SK-N-SH (cell line): Measurements from ENCODE around the gene ACVR1B. TPM values are rescaled to one million over a fixed set of nuclear protein-coding genes. Genes with fewer than 3 reads are reported as not detected.

Experiments
- CTCF ChIA-PET: fragments of 300-600, 350-600 bp; formaldehyde crosslinking; extraction: SDS; loops from one replicate; lab custom pipeline; 2021; lab: Yijun Ruan, JAX
- POLR2A ChIA-PET: fragments of 350-600 bp; sonication (Branson Sonifier 250); formaldehyde crosslinking; extraction: SDS; loops from one replicate; lab custom pipeline; 2020; ENCODE audit warnings: antibody characterized with exemption, inconsistent platforms; lab: Yijun Ruan, JAX
- DNase-seq: peaks from one replicate; pipeline ENCODE4 v3.0.0; 2012
- H2AFZ ChIP-seq: fragments of 200-600 bp; sonication (generic); 2 replicates; pipeline ENCODE4 v1.8.1; 2016; ENCODE audit warnings: antibody characterized with exemption, mild to moderate bottlenecking, low read depth
- H3F3A ChIP-seq: fragments of 200-600 bp; sonication (generic); replicated peaks from 2 replicates; pipeline ENCODE3; 2016; ENCODE audit warnings: antibody characterized with exemption, mild to moderate bottlenecking; ENCODE audit not compliant: insufficient read depth
- H3K27ac ChIP-seq, 2 experiments: fragments of 200-500 bp in 1 of 2; fragments of 200-600 bp in 1 of 2; sonication (Bioruptor generic) in 1 of 2; sonication (generic), shearing (Covaris generic) in 1 of 2; 2 replicates each; pipeline versions ENCODE4 v1.5.1 to v1.6.1; 2014 to 2016; ENCODE audit warnings: low read depth in 2 of 2, inconsistent platforms in 1 of 2, low read length in 1 of 2, mild to moderate bottlenecking in 1 of 2, mixed read lengths in 1 of 2
- H3K27me3 ChIP-seq: fragments of 200-600 bp; sonication (generic), shearing (Covaris generic); 2 replicates; pipeline ENCODE4 v1.6.1; 2016; ENCODE audit warnings: mixed run types; ENCODE audit not compliant: insufficient read depth
- H3K36me3 ChIP-seq, 2 experiments: fragments of 200-500 bp in 1 of 2; fragments of 200-600 bp in 1 of 2; sonication (Bioruptor generic) in 1 of 2; sonication (generic) in 1 of 2; replicated peaks in 1 of 2; 2 replicates each; pipeline versions ENCODE3 to v1.5.1; 2014 to 2016; ENCODE audit warnings: low read length in 1 of 2, mild to moderate bottlenecking in 1 of 2; ENCODE audit not compliant: insufficient read depth in 2 of 2, control insufficient read depth in 1 of 2
- H3K4me1 ChIP-seq, 2 experiments: fragments of 200-500 bp in 1 of 2; fragments of 200-600 bp in 1 of 2; sonication (Bioruptor generic) in 1 of 2; sonication (generic), shearing (Covaris generic) in 1 of 2; 2 replicates each; pipeline versions ENCODE4 v1.5.1 to v1.6.1; 2014 to 2016; ENCODE audit warnings: low read depth in 1 of 2, low read length in 1 of 2, mixed run types in 1 of 2; ENCODE audit not compliant: insufficient read depth in 2 of 2, control insufficient read depth in 1 of 2
- H3K4me2 ChIP-seq: fragments of 200-600 bp; sonication (generic), shearing (Covaris generic); 2 replicates; pipeline ENCODE4 v1.6.1; 2017; ENCODE audit warnings: mixed run types
- H3K4me3 ChIP-seq, 2 experiments: fragments of 200-500 bp in 1 of 2; fragments of 200-600 bp in 1 of 2; sonication (Bioruptor generic) in 1 of 2; sonication (generic), shearing (Covaris generic) in 1 of 2; 2 replicates each; pipeline versions ENCODE4 v1.5.1 to v1.8.1; 2014 to 2016; ENCODE audit warnings: low read depth in 2 of 2, inconsistent platforms in 1 of 2, low read length in 1 of 2, mild to moderate bottlenecking in 1 of 2, mixed read lengths in 1 of 2, moderate library complexity in 1 of 2
- H3K79me2 ChIP-seq: fragments of 200-600 bp; sonication (generic); 2 replicates; pipeline ENCODE4 v1.8.1; 2017; ENCODE audit warnings: mild to moderate bottlenecking; ENCODE audit not compliant: insufficient read depth
- H3K9ac ChIP-seq: fragments of 200-600 bp; sonication (generic); 2 replicates; pipeline ENCODE4 v1.6.1; 2017; ENCODE audit warnings: mixed run types
- H3K9me2 ChIP-seq: fragments of 200-600 bp; sonication (generic); 2 replicates; pipeline ENCODE4 v1.6.1; 2017; ENCODE audit warnings: mixed run types
- H3K9me3 ChIP-seq: fragments of 200-600 bp; sonication (generic); 2 replicates; pipeline ENCODE4 v1.6.1; 2017; ENCODE audit warnings: mixed run types, mild to moderate bottlenecking, moderate library complexity
- H4K20me1 ChIP-seq: fragments of 200-600 bp; sonication (generic); 2 replicates; pipeline ENCODE4 v1.6.1; 2017; ENCODE audit warnings: mild to moderate bottlenecking, mixed run types; ENCODE audit not compliant: insufficient read depth
- EP300 ChIP-seq, 2 experiments: IDR thresholded peaks; 2 replicates each; pipeline versions ENCODE4 v1.4.0 to v1.6.1; 2012; ENCODE audit warnings: borderline replicate concordance in 1 of 2, low read depth in 1 of 2, low read length in 1 of 2
- EZH2phosphoT487 ChIP-seq: fragments of 200-600 bp; sonication (generic); IDR thresholded peaks from 2 replicates; pipeline ENCODE4 v1.6.1; 2017; ENCODE audit warnings: low read depth, mixed run types, mild to moderate bottlenecking, antibody characterized with exemption, moderate library complexity, borderline replicate concordance
- FOXJ3 ChIP-seq: sonication (generic); formaldehyde crosslinking; IDR thresholded peaks from 2 replicates; pipeline ENCODE4 v1.5.1; 2020; ENCODE audit warnings: mild to moderate bottlenecking, missing genetic modification reagents
- FOXM1 ChIP-seq: IDR thresholded peaks from 2 replicates; pipeline ENCODE4 v1.4.0; 2012; ENCODE audit warnings: low read depth, mild to moderate bottlenecking
- GABPA ChIP-seq: IDR thresholded peaks from 2 replicates; pipeline ENCODE4 v1.4.0; 2012; ENCODE audit warnings: low read depth, mild to moderate bottlenecking
- GATA2 ChIP-seq: sonication (generic); formaldehyde crosslinking; IDR thresholded peaks from 2 replicates; pipeline ENCODE4 v1.5.0; 2020; ENCODE audit warnings: mild to moderate bottlenecking, missing genetic modification reagents
- IRF3 ChIP-seq: fragments of 150-350 bp; IDR thresholded peaks from 2 replicates; pipeline ENCODE4 v1.6.1; 2016; ENCODE audit warnings: mild to moderate bottlenecking, low read depth, low read length
- JUND ChIP-seq: IDR thresholded peaks from 2 replicates; pipeline ENCODE4 v1.4.0; 2012
- MEF2A ChIP-seq: IDR thresholded peaks from 2 replicates; pipeline ENCODE4 v1.4.0; 2012; ENCODE audit warnings: low read depth, borderline replicate concordance
- MXI1 ChIP-seq: IDR thresholded peaks from 2 replicates; pipeline ENCODE4 v1.6.1; 2012; ENCODE audit warnings: mild to moderate bottlenecking, low read depth, low read length, improper control_type of control experiment
- NFIC ChIP-seq: IDR thresholded peaks from 2 replicates; pipeline ENCODE4 v1.4.0; 2012; ENCODE audit warnings: borderline replicate concordance
- NRF1 ChIP-seq: IDR thresholded peaks from 2 replicates; pipeline ENCODE4 v1.6.1; 2012; ENCODE audit warnings: low read depth, mild to moderate bottlenecking, low read length
- RAD21 ChIP-seq: IDR thresholded peaks from 2 replicates; pipeline ENCODE4 v1.6.1; 2012; ENCODE audit warnings: mild to moderate bottlenecking, low read length
- RCOR1 ChIP-seq: fragments of 150-350 bp; IDR thresholded peaks from 2 replicates; pipeline ENCODE4 v1.6.1; 2017; ENCODE audit warnings: antibody characterized with exemption, low read length
- REST ChIP-seq: IDR thresholded peaks from 2 replicates; pipeline ENCODE4 v1.6.1; 2012; ENCODE audit warnings: mild to moderate bottlenecking, low read depth, low read length, moderate library complexity
- RFX5 ChIP-seq: IDR thresholded peaks from 2 replicates; pipeline ENCODE4 v1.6.1; 2012; ENCODE audit warnings: mild to moderate bottlenecking, improper control_type of control experiment, low read length
- RXRA ChIP-seq: IDR thresholded peaks from 2 replicates; pipeline ENCODE4 v1.4.0; 2012; ENCODE audit warnings: low read depth, mild to moderate bottlenecking, borderline replicate concordance
- TAF1 ChIP-seq: IDR thresholded peaks from 2 replicates; pipeline ENCODE4 v1.6.1; 2012; ENCODE audit warnings: low read depth, mild to moderate bottlenecking, low read length, moderate library complexity, borderline replicate concordance
- TCF12 ChIP-seq: IDR thresholded peaks from 2 replicates; pipeline ENCODE4 v1.4.0; 2012
- TEAD4 ChIP-seq: IDR thresholded peaks from 2 replicates; pipeline ENCODE4 v1.4.0; 2012; ENCODE audit warnings: mild to moderate bottlenecking, borderline replicate concordance; ENCODE audit not compliant: insufficient read depth
- YY1 ChIP-seq: IDR thresholded peaks from 2 replicates; pipeline ENCODE4 v1.4.0; 2012; ENCODE audit warnings: low read depth, mild to moderate bottlenecking
- WGBS: methylation state at CpG from one replicate; pipeline ENCODE4 v1.1.6; 2017; ENCODE audit warnings: low lambda C conversion rate; 5-methylcytosine and 5-hydroxymethylcytosine counted together
- polyA plus RNA-seq, 3 experiments: library from polyadenylated mRNA; depleted of rRNA; stranded (reverse); fragments of >200 nt; gene quantifications; 2 replicates each; pipeline ENCODE4 v1.2.3, GENCODE V29; 2012

The ACVR1B gene
- polyA plus RNA-seq, 1 of the 3 experiments (the other 2 are of a cell fraction), result 12.1 TPM

- Histone ChIP-seq H3K4me3 (no peak overlapping the region), H3K4me1 (peaks cover 0 to 19% of the 10 kb centered on the region in 2 experiments; a peak in 2 of 4 replicates), H3K79me2 (no peaks in the 10 kb centered on the region), H3K9me3 (no peaks in the 10 kb centered on the region), H3F3A (no peaks in the 10 kb centered on the region), H4K20me1 (no peaks in the 10 kb centered on the region), H3K9me2 (no peaks in the 10 kb centered on the region), H3K9ac (no peak overlapping the region), H3K27ac (no peak overlapping the region), H3K36me3 (no peaks in the 10 kb centered on the region), H3K4me2 (no peak overlapping the region), H3K27me3 (no peaks in the 10 kb centered on the region), H2AFZ (no peak overlapping the region)
- ChIA-PET POLR2A (no interaction called here), CTCF (interaction anchor here (1.3 to 15.3 kb wide), 3 partner anchors 8 to 23 kb away, joined by 8 to 608 read pairs (median 526); no protein-coding TSS in a partner anchor)
- no peak for DNase-seq
- WGBS, result 80% methylated on average over 15 of the region's 16 CpGs
- TF ChIP-seq FOXM1 (no peak), RAD21 (no peak), YY1 (no peak), NFIC (no peak)
These were observed 62.3 kb downstream of the ACVR1B start for GRCh38 chr12:52013626-52014310.

- Histone ChIP-seq H3K9me2 (no peaks in the 10 kb centered on the region), H3K4me2 (no peak overlapping the region), H2AFZ (no peak overlapping the region), H3K36me3 (no peaks in the 10 kb centered on the region), H3K9ac (no peak overlapping the region), H3F3A (no peaks in the 10 kb centered on the region), H3K27ac (no peak overlapping the region), H3K4me3 (no peak overlapping the region), H3K27me3 (no peaks in the 10 kb centered on the region), H3K79me2 (no peaks in the 10 kb centered on the region), H3K9me3 (no peaks in the 10 kb centered on the region), H3K4me1 (peaks cover 0 to 21% of the 10 kb centered on the region in 2 experiments; a peak in 2 of 4 replicates), H4K20me1 (no peaks in the 10 kb centered on the region)
- no peak for DNase-seq
- ChIA-PET POLR2A (no interaction called here), CTCF (interaction anchor here (1.1 to 15.3 kb wide), 6 partner anchors 7 to 24 kb away, joined by 3 to 608 read pairs (median 10); no protein-coding TSS in a partner anchor)
- TF ChIP-seq MEF2A, result no peak
- TF ChIP-seq TCF12, result no peak
- no peak for TF ChIP-seq EP300 (IDR thresholded peaks at IDR 0.05; ENCODE audit: borderline replicate concordance in 1 of 2, low read depth in 1 of 2, low read length in 1 of 2)
- no peak for TF ChIP-seq EZH2phosphoT487
- no peak for TF ChIP-seq FOXJ3
- TF ChIP-seq MXI1, result no peak
- no peak for TF ChIP-seq REST
- TF ChIP-seq RXRA, result no peak
- TF ChIP-seq GATA2 (CRISPR knock-in tag), result no peak
- TF ChIP-seq NFIC, result no peak
- TF ChIP-seq YY1, result no peak
- TF ChIP-seq TEAD4, result no peak
- TF ChIP-seq NRF1, result no peak
- no peak for TF ChIP-seq JUND
- no peak for TF ChIP-seq RFX5
- no peak for TF ChIP-seq RCOR1
- no peak for TF ChIP-seq TAF1
- no peak for TF ChIP-seq GABPA
- no peak for TF ChIP-seq FOXM1
- no peak for TF ChIP-seq IRF3
- 95% methylated on average over 23 of the region's 93 CpGs for WGBS
These were observed 63.4 kb downstream of the ACVR1B start for GRCh38 chr12:52014567-52015530.
